H1 (cell line): ENCODE data around the gene ADRA2C. TPM values are rescaled to one million over a fixed set of nuclear protein-coding genes. Genes with fewer than 3 reads are reported as not detected.

ENCODE experiments used
- BACH1 ChIP-seq: IDR thresholded peaks from 2 replicates; pipeline ENCODE4 v1.6.1; 2012; ENCODE audit warnings: low read length, improper control_type of control experiment
- CHD7 ChIP-seq: fragments of 300-600 bp; sonication (generic); IDR thresholded peaks from 2 replicates; pipeline ENCODE4 v1.7.1; 2012; ENCODE audit warnings: low read length, moderate library complexity, mild to moderate bottlenecking, inconsistent platforms; ENCODE audit not compliant: insufficient replicate concordance
- EGR1 ChIP-seq: IDR thresholded peaks from 2 replicates; pipeline ENCODE4 v1.6.1; 2011; ENCODE audit warnings: low read depth, low read length, borderline replicate concordance
- KDM1A ChIP-seq: fragments of 200-600, 300-600 bp; sonication (generic); IDR thresholded peaks from 2 replicates; pipeline ENCODE4 v1.7.1; 2016; ENCODE audit warnings: mild to moderate bottlenecking, low read length, borderline replicate concordance
- MAX ChIP-seq: IDR thresholded peaks from 2 replicates; pipeline ENCODE4 v1.6.1; 2012; ENCODE audit warnings: inconsistent platforms
- NRF1 ChIP-seq: IDR thresholded peaks from 2 replicates; pipeline ENCODE4 v1.6.1; 2011; ENCODE audit warnings: mild to moderate bottlenecking, low read depth, low read length, improper control_type of control experiment
- POLR2A ChIP-seq, 2 experiments: IDR thresholded peaks; 1 replicate in 1 of 2; 2 replicates in 1 of 2; pipeline ENCODE4 v1.6.1; 2011; ENCODE audit warnings: low read depth in 2 of 2, low read length in 2 of 2, mild to moderate bottlenecking in 2 of 2; ENCODE audit errors: control extremely low read depth in 1 of 2
- RAD21 ChIP-seq, 2 experiments: IDR thresholded peaks in 1 of 2; conservative IDR thresholded peaks in 1 of 2; 2 replicates each; pipeline ENCODE4 v1.6.1; 2011; ENCODE audit warnings: low read depth in 2 of 2, low read length in 2 of 2, improper control_type of control experiment in 1 of 2, inconsistent platforms in 1 of 2, mild to moderate bottlenecking in 1 of 2, moderate library complexity in 1 of 2
- SUZ12 ChIP-seq: fragments of 200-600 bp; sonication (generic); IDR thresholded peaks from 2 replicates; pipeline ENCODE4 v1.6.1; 2012; ENCODE audit warnings: mild to moderate bottlenecking, inconsistent platforms, low read length, moderate library complexity, mixed read lengths
- polyA plus RNA-seq, 7 experiments: library from polyadenylated mRNA; depleted of rRNA in 3 of 7; stranded (reverse) in 5 of 7; unstranded in 2 of 7; fragments of >200 nt in 5 of 7; fragments of 200-250 nt in 2 of 7; gene quantifications; 1 replicate in 5 of 7; 2 replicates in 1 of 7; 4 replicates in 1 of 7; pipeline versions ENCODE4 v1.2.1 to v1.2.3, GENCODE V29; 2011 to 2013; ENCODE audit warnings: missing spikeins in 2 of 7, mixed read lengths in 2 of 7
- total RNA-seq: library from RNA; stranded (reverse); fragmentation: NEBNext Ultra II Directional; extraction: Animal tissue kit (Norgen Biotek cat#: 25700); gene quantifications from 2 replicates; pipeline ENCODE4 v1.2.1, GENCODE V29; 2021

The ADRA2C gene
- total and polyA plus RNA-seq, 2 of the 8 experiments (the other 6 are each of a cell fraction or from before 2014, with no cell fraction given), result 14.6 to 14.8 TPM

DNA sequence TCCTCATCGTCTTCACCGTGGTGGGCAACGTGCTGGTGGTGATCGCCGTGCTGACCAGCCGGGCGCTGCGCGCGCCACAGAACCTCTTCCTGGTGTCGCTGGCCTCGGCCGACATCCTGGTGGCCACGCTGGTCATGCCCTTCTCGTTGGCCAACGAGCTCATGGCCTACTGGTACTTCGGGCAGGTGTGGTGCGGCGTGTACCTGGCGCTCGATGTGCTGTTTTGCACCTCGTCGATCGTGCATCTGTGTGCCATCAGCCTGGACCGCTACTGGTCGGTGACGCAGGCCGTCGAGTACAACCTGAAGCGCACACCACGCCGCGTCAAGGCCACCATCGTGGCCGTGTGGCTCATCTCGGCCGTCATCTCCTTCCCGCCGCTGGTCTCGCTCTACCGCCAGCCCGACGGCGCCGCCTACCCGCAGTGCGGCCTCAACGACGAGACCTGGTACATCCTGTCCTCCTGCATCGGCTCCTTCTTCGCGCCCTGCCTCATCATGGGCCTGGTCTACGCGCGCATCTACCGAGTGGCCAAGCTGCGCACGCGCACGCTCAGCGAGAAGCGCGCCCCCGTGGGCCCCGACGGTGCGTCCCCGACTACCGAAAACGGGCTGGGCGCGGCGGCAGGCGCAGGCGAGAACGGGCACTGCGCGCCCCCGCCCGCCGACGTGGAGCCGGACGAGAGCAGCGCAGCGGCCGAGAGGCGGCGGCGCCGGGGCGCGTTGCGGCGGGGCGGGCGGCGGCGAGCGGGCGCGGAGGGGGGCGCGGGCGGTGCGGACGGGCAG, 792 bp downstream of the ADRA2C start (continued):
- peak in 1 of 2 experiments; percentile 38; a peak in 1 of 3 replicates for TF ChIP-seq POLR2A (IDR thresholded peaks at IDR 0.05; ENCODE audit: control extremely low read depth in 1 of 2, low read depth in 2 of 2, low read length in 2 of 2)
- peak; percentile 23; the same call in 1 of the 2 replicates for TF ChIP-seq SUZ12
- TF ChIP-seq MAX, result peak; percentile 97
- peak; percentile 47 to 64 for TF ChIP-seq RAD21 (IDR thresholded peaks at IDR 0.05 in 1 of 2, conservative IDR thresholded peaks at IDR 0.05 in 1 of 2; ENCODE audit: low read depth in 2 of 2, low read length in 2 of 2)
- TF ChIP-seq CHD7, result no peak
- no peak; the same call in 1 of the 2 replicates for TF ChIP-seq EGR1
- TF ChIP-seq KDM1A, result peak; percentile 74; the same call in 1 of the 2 replicates
- peak; percentile 66 for TF ChIP-seq NRF1
- TF ChIP-seq BACH1, result no peak
